Spleen (tissue), 7 donors: ENCODE results near the gene LKAAEAR1.
A peak's percentile ranks its signal among the peaks of the same experiment; 100 is the strongest.

ENCODE experiments used
- POLR2A ChIP-seq, 3 donors: fragments of 450-650 bp; IDR thresholded peaks; one replicate each; pipeline ENCODE4 v1.5.1; 2017; ENCODE audit warnings: antibody characterized with exemption in 3 of 3, mild to moderate bottlenecking in 1 of 3
- POLR2AphosphoS5 ChIP-seq, 3 donors: sonication (generic); formaldehyde crosslinking; IDR thresholded peaks; one replicate each; pipeline ENCODE4 v1.5.1; 2017; ENCODE audit warnings: antibody characterized with exemption in 3 of 3
- TF ChIP-seq, protein P1 (sequence below), 11 experiments: fragments of 200-600 bp in 7 of 11; fragments of 450-650 bp in 4 of 11; sonication (generic) in 4 of 11; IDR thresholded peaks in 8 of 11; conservative IDR thresholded peaks in 3 of 11; 1 replicate in 7 of 11; 2 replicates in 4 of 11; pipeline versions ENCODE4 v1.4.0 to v1.8.0; 2016 to 2021; ENCODE audit warnings: antibody characterized with exemption in 11 of 11, inconsistent platforms in 4 of 11, mild to moderate bottlenecking in 1 of 11
- donor health status: DM: no; HTN: no; CAD: no; lungs with moderate emphysema.
- donor health status: DM: no; HTN: no; CAD: no.
- donor health status: DM: no; HTN: no; CAD: no.

DNA sequence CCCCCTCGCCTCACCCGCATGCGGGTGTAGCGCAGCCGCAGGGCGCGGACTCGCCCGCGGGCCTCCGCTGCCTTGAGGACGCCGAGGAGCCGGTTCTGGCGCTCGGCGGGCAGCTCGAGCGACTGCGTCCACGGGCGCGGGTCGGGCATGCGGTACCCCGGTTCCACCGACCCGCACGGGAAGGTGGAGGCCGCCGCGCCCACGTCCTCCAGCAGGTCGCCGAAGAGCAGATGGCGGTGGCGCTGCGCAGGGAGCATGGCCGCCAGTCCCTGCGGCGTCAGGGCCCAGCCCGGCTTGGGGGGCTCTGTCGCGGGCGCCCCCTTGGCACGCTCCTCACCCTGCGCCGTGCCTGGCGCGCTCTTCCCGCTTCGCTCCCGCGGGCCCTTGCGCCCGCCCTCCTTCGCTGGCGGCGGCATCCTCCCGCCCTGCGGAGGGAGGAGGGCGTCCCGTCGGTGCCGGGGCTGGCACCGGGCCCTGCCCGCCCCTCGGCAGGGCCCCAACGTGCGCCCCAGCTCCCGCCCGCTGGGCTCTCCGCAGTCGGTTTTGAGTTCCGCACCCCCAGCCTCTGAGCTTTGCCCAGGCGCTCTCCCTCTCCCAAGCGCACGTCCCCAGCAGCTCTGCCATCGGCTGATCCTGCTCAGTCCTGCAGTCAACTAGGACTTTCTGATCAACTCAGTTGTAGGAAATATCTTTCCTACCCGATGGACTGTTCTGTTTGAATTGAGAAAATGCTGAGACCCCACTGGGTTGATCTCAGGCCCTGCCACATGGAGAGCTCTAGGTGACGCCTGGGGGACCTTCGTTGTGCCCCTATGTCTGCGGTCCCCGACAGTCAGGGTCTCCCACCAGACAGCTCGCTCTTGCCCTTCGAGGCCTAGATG, at the start of gene LKAAEAR1:
- TF ChIP-seq, protein P1, sequence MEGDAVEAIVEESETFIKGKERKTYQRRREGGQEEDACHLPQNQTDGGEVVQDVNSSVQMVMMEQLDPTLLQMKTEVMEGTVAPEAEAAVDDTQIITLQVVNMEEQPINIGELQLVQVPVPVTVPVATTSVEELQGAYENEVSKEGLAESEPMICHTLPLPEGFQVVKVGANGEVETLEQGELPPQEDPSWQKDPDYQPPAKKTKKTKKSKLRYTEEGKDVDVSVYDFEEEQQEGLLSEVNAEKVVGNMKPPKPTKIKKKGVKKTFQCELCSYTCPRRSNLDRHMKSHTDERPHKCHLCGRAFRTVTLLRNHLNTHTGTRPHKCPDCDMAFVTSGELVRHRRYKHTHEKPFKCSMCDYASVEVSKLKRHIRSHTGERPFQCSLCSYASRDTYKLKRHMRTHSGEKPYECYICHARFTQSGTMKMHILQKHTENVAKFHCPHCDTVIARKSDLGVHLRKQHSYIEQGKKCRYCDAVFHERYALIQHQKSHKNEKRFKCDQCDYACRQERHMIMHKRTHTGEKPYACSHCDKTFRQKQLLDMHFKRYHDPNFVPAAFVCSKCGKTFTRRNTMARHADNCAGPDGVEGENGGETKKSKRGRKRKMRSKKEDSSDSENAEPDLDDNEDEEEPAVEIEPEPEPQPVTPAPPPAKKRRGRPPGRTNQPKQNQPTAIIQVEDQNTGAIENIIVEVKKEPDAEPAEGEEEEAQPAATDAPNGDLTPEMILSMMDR (IDR thresholded peaks at IDR 0.05 in 8 of 11, conservative IDR thresholded peaks at IDR 0.05 in 3 of 11), result peak in 1 of 11 experiments; percentile 3
- peak in 1 of 3 donors; percentile 4 for TF ChIP-seq POLR2AphosphoS5 (IDR thresholded peaks at IDR 0.05)
- TF ChIP-seq POLR2A (IDR thresholded peaks at IDR 0.05), result no peak
